HEK293 (cell line): ENCODE measurements around the gene PFKL.

Experiments used
- CTCF ChIA-PET: fragments of 350-600 bp; formaldehyde crosslinking; extraction: SDS; loops from one replicate; lab custom pipeline; 2021; ENCODE audit warnings: antibody characterized with exemption; lab: Yijun Ruan, JAX
- POLR2A ChIA-PET: fragments of 300-600 bp; formaldehyde crosslinking; extraction: SDS; loops from one replicate; lab custom pipeline; 2020; ENCODE audit warnings: antibody characterized with exemption, inconsistent platforms; lab: Yijun Ruan, JAX
- H3K27ac ChIP-seq: fragments of 200-500 bp; sonication (Bioruptor generic); 2 replicates; pipeline ENCODE4 v1.5.1; 2014; ENCODE audit warnings: low read depth, low read length, control low read depth, inconsistent platforms; ENCODE audit errors: extremely low read depth
- H3K36me3 ChIP-seq, 2 experiments: fragments of 200-500 bp in 1 of 2; sonication (Bioruptor generic) in 1 of 2; 1 replicate in 1 of 2; 2 replicates in 1 of 2; pipeline ENCODE4 v1.5.1; 2014 to 2017; ENCODE audit warnings: inconsistent platforms in 2 of 2, low read length in 2 of 2; ENCODE audit not compliant: control insufficient read depth in 2 of 2, insufficient read depth in 1 of 2
- H3K4me1 ChIP-seq: fragments of 200-500 bp; sonication (Bioruptor generic); 2 replicates; pipeline ENCODE4 v1.5.1; 2014; ENCODE audit warnings: mild to moderate bottlenecking, low read length, inconsistent platforms; ENCODE audit not compliant: control insufficient read depth, insufficient read depth
- H3K4me3 ChIP-seq: 2 replicates; pipeline ENCODE4 v1.5.1; 2011; ENCODE audit warnings: low read depth, mild to moderate bottlenecking, control low read depth, low read length, moderate library complexity
- H3K9me3 ChIP-seq: fragments of 200-500 bp; sonication (Bioruptor generic); 2 replicates; pipeline ENCODE4 v1.5.1; 2014; ENCODE audit warnings: low read depth, low read length, inconsistent platforms; ENCODE audit not compliant: control insufficient read depth, insufficient read depth
- BCL11B ChIP-seq: fragments of 450-650 bp; formaldehyde crosslinking; IDR thresholded peaks from 2 replicates; pipeline ENCODE4 v1.5.1; 2016; ENCODE audit warnings: low read depth, missing biosample characterization, missing genetic modification characterization
- GLIS2 ChIP-seq: fragments of 450-650 bp; formaldehyde crosslinking; IDR thresholded peaks from 2 replicates; pipeline ENCODE4 v1.5.1; 2016; ENCODE audit warnings: missing biosample characterization, missing genetic modification characterization
- HIC1 ChIP-seq: fragments of 450-650 bp; formaldehyde crosslinking; IDR thresholded peaks from 2 replicates; pipeline ENCODE4 v1.5.1; 2016; ENCODE audit warnings: missing biosample characterization, missing genetic modification characterization
- INSM2 ChIP-seq: fragments of 450-650 bp; formaldehyde crosslinking; IDR thresholded peaks from 2 replicates; pipeline ENCODE4 v1.5.1; 2016; ENCODE audit warnings: missing biosample characterization, missing genetic modification characterization
- PATZ1 ChIP-seq: fragments of 450-650 bp; formaldehyde crosslinking; IDR thresholded peaks from 2 replicates; pipeline ENCODE4 v1.5.1; 2016; ENCODE audit warnings: missing biosample characterization, missing genetic modification characterization
- SP2 ChIP-seq: fragments of 450-650 bp; formaldehyde crosslinking; IDR thresholded peaks from 2 replicates; pipeline ENCODE4 v1.5.1; 2016; ENCODE audit warnings: missing biosample characterization, missing genetic modification characterization
- TSHZ1 ChIP-seq: fragments of 450-650 bp; formaldehyde crosslinking; IDR thresholded peaks from 2 replicates; pipeline ENCODE4 v1.5.1; 2016; ENCODE audit warnings: missing biosample characterization, missing genetic modification characterization, borderline replicate concordance
- ZFP3 ChIP-seq: fragments of 450-650 bp; formaldehyde crosslinking; IDR thresholded peaks from 2 replicates; pipeline ENCODE4 v1.5.1; 2016; ENCODE audit warnings: low read depth, missing biosample characterization, missing genetic modification characterization
- ZNF211 ChIP-seq: fragments of 450-650 bp; formaldehyde crosslinking; IDR thresholded peaks from 2 replicates; pipeline ENCODE4 v1.5.1; 2016; ENCODE audit warnings: low read depth, missing biosample characterization, missing genetic modification characterization
- ZNF239 ChIP-seq: fragments of 450-650 bp; formaldehyde crosslinking; IDR thresholded peaks from 2 replicates; pipeline ENCODE4 v1.5.1; 2016; ENCODE audit warnings: missing biosample characterization, missing genetic modification characterization
- ZNF488 ChIP-seq: fragments of 450-650 bp; formaldehyde crosslinking; IDR thresholded peaks from 2 replicates; pipeline ENCODE4 v1.5.1; 2016; ENCODE audit warnings: missing biosample characterization, missing genetic modification characterization
- ZNF560 ChIP-seq: fragments of 450-650 bp; formaldehyde crosslinking; IDR thresholded peaks from 2 replicates; pipeline ENCODE4 v1.5.1; 2017; ENCODE audit warnings: missing biosample characterization, missing genetic modification characterization, borderline replicate concordance
- ZNF596 ChIP-seq: fragments of 450-650 bp; IDR thresholded peaks from 2 replicates; pipeline ENCODE4 v1.5.0; 2018; ENCODE audit warnings: missing biosample characterization, mild to moderate bottlenecking, missing genetic modification characterization, moderate library complexity

PFKL gene

GRCh38 chr21:44323591-44323990 lies 23.7 kb downstream of the PFKL start (continued):
- TF ChIP-seq HIC1 = no peak
- TF ChIP-seq ZNF488 (tag by site-specific recombination) = no peak
- no peak for TF ChIP-seq SP2 (tag by site-specific recombination)
- TF ChIP-seq BCL11B (tag by site-specific recombination) = no peak
- no peak for TF ChIP-seq ZNF239 (tag by site-specific recombination)
- no peak for TF ChIP-seq INSM2 (tag by site-specific recombination)
- TF ChIP-seq ZNF560 (tag by site-specific recombination) = no peak
- TF ChIP-seq GLIS2 (tag by site-specific recombination) = no peak
- no peak for TF ChIP-seq ZFP3 (tag by site-specific recombination)
- no peak for TF ChIP-seq ZNF211 (tag by site-specific recombination)
- no peak for TF ChIP-seq ZNF596 (tag by site-specific recombination)

GRCh38 chr21:44324106-44324853 lies 24.4 kb downstream of the PFKL start:
- peaks cover 0 to 79% of the 10 kb centered on the region in 2 experiments; a peak in 2 of 3 replicates for H3K36me3 ChIP-seq
- ChIA-PET POLR2A (no interaction called here), CTCF (interaction anchor here (0.6 kb wide), 1 partner anchor 21 kb away, joined by 3 read pairs; no protein-coding TSS in a partner anchor)

More at GRCh38 chr21:44324106-44324853, 24.4 kb downstream of the PFKL start:
- no peak overlapping the region for H3K27ac ChIP-seq
- TF ChIP-seq GLIS2 (tag by site-specific recombination) (0 out of 2 replicates have a peak, but pooled peaks have one; percentile 31), PATZ1 (tag by site-specific recombination) (peak; percentile 44; the same call in 1 of the 2 replicates), TSHZ1 (tag by site-specific recombination) (no peak)
- H3K4me1 ChIP-seq = no peaks in the 10 kb centered on the region
- no peaks in the 10 kb centered on the region for H3K9me3 ChIP-seq
- H3K4me3 ChIP-seq = no peak overlapping the region
